HG03520 (cell line): ENCODE measurements around the gene ZRANB2.

Experiments
- ATAC-seq: cut with Tn5 transposase; IDR thresholded peaks from one replicate; pipeline ENCODE4 v1.9.1; 2021; ENCODE audit warnings: mild to moderate bottlenecking, moderate library complexity; ENCODE audit not compliant: unreplicated experiment

Gene ZRANB2

GRCh38 chr1:71071720-71072119 lies 9.1 kb downstream of the ZRANB2 start:
- ATAC-seq, result no peak

GRCh38 chr1:71068325-71069240 lies 12.3 kb downstream of the ZRANB2 start:
- ATAC-seq, result peak; percentile 73

- ATAC-seq, result no peak
Measured at GRCh38 chr1:71054791-71055190, 26.0 kb downstream of the ZRANB2 start.

GRCh38 chr1:71054281-71054731 lies 26.5 kb downstream of the ZRANB2 start:
- no peak for ATAC-seq

- ATAC-seq, result no peak
Measured at GRCh38 chr1:71053758-71054157, 27.1 kb downstream of the ZRANB2 start.

GRCh38 chr1:71053146-71053545 lies 27.7 kb downstream of the ZRANB2 start:
- ATAC-seq, result no peak

GRCh38 chr1:71049951-71050598 lies 30.8 kb downstream of the ZRANB2 start:
- peak; percentile 74 for ATAC-seq

GRCh38 chr1:71047635-71048607 lies 32.9 kb downstream of the ZRANB2 start, which contains the start of gene PTGER3:
Gene PTGER3 (minus strand): TSS chr1:71047816. CDS start chr1:71047577, 239 bp downstream.
- ATAC-seq, result no peak

GRCh38 chr1:71046891-71047634 lies 33.8 kb downstream of the ZRANB2 start:
- no peak for ATAC-seq

GRCh38 chr1:71045463-71046028 lies 35.3 kb downstream of the ZRANB2 start:
- no peak for ATAC-seq

- no peak for ATAC-seq
Measured at GRCh38 chr1:71044833-71045232, 36.0 kb downstream of the ZRANB2 start.

- no peak for ATAC-seq
Measured at GRCh38 chr1:71043065-71043464, 37.8 kb downstream of the ZRANB2 start.

- no peak for ATAC-seq
Measured at GRCh38 chr1:71041806-71042205, 39.0 kb downstream of the ZRANB2 start.

GRCh38 chr1:71039661-71040262 lies 41.1 kb downstream of the ZRANB2 start:
- ATAC-seq, result no peak

GRCh38 chr1:71038942-71039341 lies 41.9 kb downstream of the ZRANB2 start:
- ATAC-seq, result no peak

- no peak for ATAC-seq
Measured at GRCh38 chr1:71037829-71038620, 42.8 kb downstream of the ZRANB2 start.

- no peak for ATAC-seq
Measured at GRCh38 chr1:71037066-71037465, 43.8 kb downstream of the ZRANB2 start.

- no peak for ATAC-seq
Measured at GRCh38 chr1:71033136-71033535, 47.7 kb downstream of the ZRANB2 start.

- ATAC-seq, result no peak
Measured at GRCh38 chr1:71031426-71031825, 49.4 kb downstream of the ZRANB2 start.
